ENCODE measurements around the gene CHD2.
"Not testable (repeated sequence)": the region's sequence is repeated elsewhere in the genome, so short reads cannot be mapped to it uniquely, and the experiment has no call there.

The CHD2 gene

DNA sequence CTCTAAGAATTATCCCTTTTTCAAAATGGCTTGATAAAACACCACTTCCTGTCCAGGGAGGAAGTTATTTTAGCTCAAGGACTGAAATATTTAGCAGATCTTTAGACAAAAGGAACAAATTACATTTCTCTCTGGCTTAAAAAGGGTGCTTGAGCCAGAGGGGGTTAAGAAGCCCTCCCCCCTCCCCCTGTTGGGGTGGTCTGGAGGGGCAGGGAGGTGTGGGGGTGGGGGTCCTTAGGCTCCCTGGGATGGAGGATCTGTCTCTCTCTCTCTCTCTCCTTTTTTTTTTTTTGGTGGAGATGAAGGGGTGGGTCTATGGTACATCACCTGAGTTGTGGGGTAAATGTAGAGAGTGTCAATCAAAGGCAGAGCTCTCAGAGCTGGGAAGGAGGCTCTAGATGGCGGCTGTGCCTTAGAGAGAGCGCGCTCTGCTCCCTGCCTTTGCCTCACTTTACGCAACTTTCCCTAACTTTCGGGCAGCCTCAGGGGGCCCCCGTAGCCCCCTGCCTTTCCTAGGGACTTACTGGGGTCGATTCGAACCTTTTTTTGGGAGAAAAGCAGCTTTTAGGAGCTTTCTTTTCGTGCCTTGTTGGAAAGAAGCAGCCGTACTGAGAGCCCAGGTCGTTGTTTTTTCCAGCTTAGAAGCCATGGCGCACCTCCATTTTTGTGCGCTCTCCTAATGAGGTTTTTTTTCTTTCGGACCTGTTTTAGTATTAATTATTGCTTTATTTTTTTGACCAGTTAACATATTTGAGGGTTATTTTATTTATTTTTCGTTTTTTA lies at the start of gene CHD2:
Gene CHD2, plus strand, starts transcription at position 377 of the 783 bp plus-strand sequence. CDS start 914 bp downstream, outside the sequence.
- no peak for FAIRE-seq

DNA sequence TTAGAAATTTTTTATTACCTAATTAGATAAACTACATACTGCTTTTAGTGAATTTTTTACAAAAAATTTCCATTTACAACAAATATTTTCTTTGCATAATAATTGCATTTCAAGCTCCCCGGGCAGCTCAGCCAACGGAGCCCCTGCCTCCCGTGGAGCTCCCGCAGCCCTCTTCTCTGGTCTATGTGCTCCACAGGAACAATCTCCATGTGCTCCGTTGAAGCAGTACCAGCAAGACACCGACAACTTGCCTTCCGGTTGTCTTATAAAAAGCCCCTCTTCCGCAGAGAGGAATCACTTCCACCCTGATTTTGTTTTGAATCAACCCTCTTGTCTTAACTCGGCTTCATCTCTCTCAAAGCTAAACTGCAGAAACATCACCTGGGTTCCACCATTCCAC lies 46.9 kb upstream of the CHD2 start:
- FAIRE-seq: no peak

DNA sequence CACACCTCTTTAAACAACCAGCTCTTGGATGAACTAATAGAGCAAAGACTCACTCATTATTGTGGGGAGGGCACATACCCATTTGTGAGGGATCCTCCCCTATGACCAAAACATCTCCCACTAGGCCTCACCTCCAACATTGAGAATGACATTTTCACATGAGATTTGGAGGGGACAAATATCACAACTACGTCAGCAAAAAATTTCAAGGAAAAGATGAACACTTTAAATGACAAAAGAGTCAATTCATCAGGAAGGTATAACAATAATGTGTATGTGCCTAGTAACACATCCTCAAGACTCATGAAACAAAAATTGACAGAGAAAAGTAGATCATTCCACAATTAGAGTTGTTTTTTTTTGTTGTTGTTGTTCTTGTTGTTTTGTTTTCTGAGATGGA lies 38.4 kb upstream of the CHD2 start:
- FAIRE-seq: no peak

- no peak for FAIRE-seq
These were observed 35.9 kb upstream of the CHD2 start for GRCh38 chr15:92864127-92864814.

DNA sequence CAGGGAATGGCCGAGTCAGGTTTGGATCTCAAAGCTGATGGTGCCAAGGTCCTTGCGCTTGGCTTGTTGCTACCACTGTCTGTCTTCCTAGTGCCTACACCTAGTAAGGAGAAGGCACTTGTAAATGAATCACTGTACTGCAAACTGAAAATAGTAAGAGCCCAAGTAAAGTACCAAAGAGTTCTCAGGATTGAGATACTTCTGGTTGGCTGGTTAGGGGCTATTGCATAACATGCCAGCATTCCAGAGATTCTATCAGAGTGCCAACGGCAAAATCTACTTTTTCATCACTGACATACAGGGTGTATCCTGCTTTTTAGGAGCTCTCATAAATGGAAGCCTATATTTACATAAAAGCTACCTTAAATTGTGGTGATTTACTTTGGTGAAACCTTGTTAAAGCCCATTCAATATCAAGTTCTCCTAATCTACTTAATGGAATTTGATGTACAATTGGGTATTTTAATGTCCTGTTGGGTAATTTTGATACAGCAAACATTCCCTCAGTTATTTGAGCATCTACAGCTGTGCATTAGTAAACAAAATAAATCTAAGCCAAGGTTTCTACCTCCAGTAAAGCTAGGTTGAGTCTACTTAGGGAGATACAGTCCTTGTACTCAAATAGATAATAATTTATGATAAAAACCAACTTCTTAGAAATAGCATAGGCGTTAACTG lies 30.7 kb upstream of the CHD2 start:
- FAIRE-seq: no peak

DNA sequence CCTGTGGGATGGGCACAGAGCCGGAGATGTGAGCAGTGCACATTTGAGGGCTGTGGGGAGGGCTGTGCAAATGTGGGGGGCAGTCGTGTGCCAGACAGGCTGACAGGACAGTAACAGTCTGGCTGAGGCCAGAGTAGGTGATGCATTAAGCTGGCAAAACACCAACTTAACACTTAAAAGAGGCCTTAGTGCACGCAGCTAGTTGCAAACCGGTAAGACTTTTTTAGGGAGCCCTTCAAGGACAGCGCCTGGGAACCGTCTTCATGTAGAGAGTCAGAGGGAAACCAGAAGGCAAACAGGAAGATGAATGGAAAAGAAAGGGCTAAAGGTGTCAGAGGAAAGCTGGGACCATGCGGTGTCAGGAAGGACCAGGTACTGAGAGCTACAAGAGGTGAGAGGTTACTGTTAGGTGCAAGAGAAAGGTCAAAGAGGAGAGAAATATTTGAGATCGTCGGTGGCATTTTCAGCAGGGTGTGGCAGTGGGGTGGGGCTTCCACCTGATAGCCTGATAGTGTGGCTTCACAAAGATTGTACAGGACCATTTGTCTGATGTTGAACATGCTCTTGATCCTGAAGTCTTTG lies 30.0 kb upstream of the CHD2 start:
- FAIRE-seq: no peak

DNA sequence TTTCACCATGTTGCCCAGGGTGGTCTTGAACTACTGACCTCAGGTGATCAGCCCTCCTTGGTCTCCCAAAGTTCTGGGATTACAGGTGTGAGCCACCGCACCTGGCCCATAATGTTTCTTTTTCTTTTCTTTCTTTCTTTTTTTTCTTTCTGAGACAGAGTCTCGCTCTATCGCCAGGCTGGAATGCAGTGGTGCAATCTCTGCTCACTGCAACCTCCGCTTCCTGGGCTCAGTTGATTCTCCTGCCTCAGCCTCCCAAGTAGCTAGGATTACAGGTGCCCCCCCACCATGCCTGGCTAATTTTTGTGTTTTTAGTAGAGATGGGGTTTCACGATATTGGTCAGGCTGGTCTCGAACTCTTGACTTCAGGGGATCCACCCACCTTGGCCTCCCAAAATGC lies 27.2 kb upstream of the CHD2 start:
- FAIRE-seq: not testable (repeated sequence)

- no peak for FAIRE-seq
These were observed 23.1 kb upstream of the CHD2 start for GRCh38 chr15:92877000-92877399.

- FAIRE-seq: no peak
These were observed 22.7 kb upstream of the CHD2 start for GRCh38 chr15:92877416-92877815.

DNA sequence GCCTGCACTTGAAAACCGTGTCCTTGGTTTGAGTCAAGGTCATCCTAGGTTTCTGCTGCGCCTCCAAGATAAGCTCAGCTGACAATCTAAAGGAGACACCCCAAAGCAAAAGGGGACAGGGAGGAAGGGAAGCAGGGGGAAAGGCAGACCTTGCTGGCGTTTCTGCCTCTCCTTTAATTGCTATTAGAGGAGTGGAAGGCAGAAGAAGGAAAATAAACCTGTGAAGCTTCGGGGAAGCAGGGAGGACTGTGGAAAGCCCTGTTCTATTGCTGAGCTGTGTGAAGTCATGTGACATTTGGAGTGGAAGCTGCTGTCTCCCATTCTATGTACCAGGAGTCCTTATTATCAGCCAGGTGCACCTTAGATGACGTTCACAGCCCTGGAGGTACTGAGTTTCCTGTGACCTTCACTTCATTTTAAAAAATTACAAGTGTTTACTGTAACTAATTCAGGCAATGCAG lies 21.5 kb upstream of the CHD2 start:
- no peak for FAIRE-seq

DNA sequence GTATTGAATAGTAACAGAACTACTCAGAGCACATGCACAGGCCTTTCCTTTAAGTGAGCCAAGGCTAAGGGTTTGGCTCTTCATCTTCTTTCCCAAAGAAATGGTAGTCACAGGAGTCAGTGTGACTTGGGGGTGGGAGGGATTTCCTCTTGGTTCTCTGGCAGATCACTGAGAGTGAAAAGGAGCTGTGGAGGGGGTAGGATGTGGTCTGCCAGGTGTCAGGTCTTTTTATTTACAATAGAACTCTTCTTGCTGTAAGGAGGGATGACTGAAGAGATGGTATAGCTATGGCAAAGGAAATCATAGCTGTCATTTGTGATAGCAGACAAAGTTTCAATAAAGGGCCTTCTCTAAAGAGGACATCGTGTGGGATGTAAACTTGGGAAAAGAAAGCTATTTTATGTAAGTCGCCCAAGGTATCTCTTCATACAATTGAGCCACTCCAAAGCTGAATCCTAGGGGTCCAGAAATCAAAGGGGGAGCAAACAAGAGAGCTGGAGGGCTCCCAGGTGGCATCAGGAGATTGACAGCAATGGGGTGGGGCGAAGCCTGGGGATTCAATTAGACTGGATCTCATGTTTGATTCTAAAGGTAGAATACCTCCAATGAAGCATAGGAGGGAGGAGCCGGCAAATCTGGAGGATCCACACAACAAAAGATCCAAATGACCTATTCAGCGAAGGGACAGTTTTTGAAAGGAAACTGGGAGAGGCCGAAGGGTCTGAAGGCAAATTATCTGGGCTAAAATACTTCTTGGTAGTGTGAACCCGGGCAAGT lies 20.0 kb upstream of the CHD2 start:
- FAIRE-seq: no peak

GRCh38 chr15:92880796-92881195 lies 19.3 kb upstream of the CHD2 start:
- no peak for FAIRE-seq

- no peak for FAIRE-seq
These were observed 18.8 kb upstream of the CHD2 start for GRCh38 chr15:92881211-92881754.

DNA sequence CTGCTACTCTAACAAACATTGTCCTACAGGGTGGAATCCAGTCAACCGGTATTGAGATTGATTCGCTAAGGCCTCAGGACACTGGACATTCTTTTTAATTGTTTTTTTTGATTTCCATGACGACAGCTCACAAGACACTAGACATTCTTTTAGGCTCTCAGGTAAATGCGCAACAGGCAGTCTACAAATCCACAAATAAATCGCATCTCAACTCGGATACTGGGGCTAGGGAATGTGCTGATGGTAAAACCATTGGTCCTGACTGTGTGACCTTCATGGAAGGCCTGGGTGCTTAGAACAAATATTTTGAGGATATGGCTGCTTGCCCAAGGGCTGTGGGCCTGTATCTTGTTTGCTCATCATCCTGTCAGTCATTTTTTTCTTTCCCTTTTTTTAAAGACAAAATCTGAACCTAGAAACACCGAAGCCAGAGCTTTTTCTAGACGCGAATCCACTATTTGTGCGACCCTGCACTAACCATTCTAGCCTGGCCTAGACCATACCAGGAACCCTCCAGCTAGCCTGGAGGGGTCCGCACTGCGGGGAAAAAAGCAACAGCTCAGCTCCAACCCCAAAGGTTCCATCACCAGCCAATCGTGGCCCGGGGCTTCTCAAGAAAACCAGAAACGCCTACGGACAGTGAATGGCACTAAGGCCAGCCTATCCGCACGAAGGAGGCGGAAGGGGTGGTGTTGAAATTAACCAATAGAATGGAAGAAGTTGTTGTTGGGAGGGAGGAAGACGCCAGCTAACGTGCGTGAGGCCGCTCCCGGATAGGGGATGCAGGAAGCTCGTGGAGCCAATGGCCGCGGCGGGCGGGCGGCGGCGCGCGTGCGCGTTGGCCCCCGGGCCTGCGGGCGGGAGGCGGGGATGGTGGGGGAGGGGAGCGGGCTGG lies 18.1 kb upstream of the CHD2 start:
- FAIRE-seq: peak; percentile 84

DNA sequence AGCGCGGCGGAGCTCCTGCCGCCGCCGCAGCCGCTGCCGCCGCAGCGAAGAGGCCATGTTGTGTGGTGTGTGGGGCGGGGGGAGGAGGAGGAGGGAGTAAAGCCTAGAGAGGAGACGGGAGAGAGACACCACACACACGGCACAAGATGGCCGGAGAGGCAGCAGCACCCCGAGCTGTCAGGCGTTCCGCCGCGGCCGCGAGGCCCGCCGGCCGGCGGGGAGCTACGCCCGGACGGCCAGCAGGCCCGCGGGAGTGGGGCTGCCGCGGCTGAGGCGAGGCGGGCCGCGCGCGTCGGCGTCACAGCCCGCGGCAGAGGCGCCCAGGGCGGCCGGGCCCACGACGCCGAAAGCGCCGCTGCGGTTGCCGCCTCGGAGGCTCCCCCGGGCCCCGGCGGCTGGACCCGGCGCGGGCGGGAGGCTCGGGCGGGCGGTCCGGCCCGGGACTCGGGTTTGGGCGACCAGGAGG lies 17.4 kb upstream of the CHD2 start:
- no peak for FAIRE-seq

DNA sequence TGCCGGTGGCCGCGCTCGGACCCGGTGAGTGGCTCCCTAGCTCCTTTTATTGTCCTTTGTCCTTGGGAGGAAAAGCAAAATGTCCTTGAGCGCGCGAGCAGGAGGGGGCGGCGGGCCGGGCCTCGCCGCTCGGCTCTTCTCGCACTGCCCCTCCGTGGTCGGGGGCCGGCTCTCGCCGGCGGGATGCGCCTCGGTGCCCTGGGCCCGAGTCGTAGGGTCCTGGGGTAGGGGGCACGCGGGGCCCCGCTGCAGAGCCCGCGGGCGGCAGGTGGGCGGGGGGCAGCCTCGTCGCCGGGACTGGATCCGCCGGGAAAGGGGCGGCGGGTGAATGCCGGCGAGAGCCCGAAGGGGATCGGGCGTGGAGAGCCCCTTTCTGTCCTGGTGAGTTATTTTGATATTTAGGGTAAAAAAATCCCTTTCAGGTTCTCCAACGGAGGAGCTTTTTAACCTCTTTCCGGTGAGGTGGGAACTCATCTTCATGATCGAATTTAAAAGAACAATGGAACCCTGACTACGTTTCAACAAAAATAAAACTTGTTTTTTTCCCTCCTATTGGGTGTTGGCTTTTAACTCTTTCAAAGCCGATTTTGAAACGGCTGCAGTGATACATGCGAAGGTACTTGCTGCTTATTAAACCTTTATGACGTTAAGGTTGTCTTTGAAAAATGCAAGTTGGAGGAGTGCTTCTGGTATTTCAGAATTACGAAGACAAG lies 16.8 kb upstream of the CHD2 start:
- FAIRE-seq: no peak

DNA sequence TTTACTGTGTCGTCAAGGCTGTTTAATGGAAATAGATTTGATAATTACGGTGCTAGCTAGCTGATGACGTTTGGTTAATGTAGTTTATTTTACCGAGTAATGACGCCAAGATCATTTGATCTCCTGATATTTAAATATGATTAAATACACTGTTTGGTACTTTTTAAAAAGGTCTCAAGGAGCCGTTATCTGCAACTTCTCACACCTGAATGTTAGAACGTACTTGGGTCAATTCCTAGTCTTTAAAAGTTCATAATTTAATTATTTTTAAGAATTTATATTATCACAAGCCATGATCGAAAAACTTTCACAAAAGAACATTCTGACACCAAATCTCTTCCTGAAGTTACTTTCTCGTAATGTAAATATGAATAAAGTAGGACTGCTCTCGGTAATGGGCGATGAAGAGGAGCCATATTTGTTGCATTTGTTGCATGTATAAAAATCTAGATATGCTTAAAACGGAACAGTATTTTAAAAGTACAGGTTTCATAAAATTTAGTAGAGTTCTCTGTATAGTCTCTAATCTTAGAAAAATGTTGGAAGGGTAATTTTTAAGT lies 16.2 kb upstream of the CHD2 start:
- no peak for FAIRE-seq

- FAIRE-seq: no peak
These were observed 15.5 kb upstream of the CHD2 start for GRCh38 chr15:92884436-92885223.
